ENCODE results near the gene APMAP.

The APMAP gene

DNA sequence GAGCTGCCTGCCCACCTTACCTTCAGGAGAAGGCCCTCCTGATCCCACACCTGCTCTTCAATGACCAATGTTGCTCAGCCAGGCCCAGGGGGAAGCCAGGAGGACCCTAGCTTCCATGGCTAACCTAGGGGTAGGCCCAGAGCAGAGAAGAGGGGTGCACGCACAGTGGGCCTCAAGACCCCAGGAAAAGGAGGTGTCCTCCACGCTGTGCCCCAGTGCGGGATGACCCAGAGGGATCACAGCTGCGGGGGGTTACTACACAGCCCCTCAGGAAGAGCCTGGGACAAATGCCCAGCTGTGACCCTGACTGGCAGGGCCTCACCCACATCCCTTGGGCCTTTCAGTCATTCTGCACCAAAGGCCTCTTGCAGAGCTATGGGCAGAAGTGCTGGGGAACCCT lies 31.6 kb upstream of the APMAP start:
- no peak for FAIRE-seq

DNA sequence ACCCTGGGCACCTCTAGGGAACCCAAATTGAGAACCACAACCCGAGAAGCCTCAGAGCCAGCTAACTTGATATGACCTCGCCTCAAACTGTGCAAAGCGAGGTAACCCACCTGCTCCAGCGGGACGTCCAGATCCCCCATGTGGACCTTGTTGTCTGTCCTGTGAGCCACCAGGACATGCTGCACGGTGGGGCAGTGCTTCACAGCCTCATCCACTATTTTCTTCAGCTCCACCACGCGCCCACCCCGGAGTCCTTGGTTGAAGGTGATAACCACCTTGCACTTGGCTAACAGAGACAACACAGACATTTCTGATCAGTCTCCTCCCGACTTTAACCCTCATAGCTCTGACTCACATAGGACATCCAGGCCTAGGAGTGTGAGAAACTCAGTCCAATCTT lies 30.8 kb upstream of the APMAP start:
- no peak for FAIRE-seq

- FAIRE-seq = no peak
Measured at GRCh38 chr20:25022680-25023079, 30.1 kb upstream of the APMAP start.

GRCh38 chr20:25021336-25021735 lies 28.8 kb upstream of the APMAP start:
- no peak for FAIRE-seq

- no peak for FAIRE-seq
Measured at GRCh38 chr20:25020901-25021301, 28.4 kb upstream of the APMAP start.

DNA sequence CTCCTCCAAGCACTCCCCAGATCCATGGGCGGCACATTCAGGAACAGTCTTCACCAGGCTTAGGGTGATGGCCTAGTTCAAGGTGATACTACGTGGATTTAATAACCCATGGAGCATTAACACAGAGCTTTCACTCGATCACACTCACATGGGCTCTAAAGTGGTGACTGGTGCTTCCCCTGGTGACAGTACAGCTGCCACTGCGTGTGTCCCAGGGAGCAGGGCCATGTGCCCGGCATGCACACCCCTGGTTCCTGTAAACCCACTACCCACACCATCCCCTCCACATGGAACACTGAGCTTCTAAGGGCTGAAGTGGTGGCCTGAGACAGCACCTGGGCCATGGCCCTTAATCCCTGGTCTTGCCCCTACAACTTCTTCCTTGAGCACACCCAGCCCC lies 27.8 kb upstream of the APMAP start:
- FAIRE-seq = no peak

GRCh38 chr20:25019381-25020155 lies 27.0 kb upstream of the APMAP start:
- no peak for FAIRE-seq

DNA sequence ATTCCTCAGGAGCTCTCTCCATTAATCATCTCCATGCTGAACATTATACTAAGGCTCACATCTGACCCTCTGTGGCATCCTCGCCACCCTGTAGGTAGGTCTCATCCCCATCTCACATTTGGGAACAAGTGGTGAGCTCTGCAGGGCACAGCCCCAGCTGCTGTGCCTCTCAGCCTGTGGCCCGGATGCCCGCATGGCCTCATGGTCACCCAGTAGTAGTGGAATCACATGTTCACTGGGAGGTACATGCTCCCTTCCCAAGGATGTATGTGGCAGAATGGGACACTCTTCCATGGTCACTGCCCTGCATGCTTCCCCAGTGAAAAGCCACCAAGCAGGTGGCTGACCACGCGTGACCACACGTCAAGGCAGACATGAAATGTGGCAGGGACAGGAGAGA lies 26.3 kb upstream of the APMAP start:
- no peak for FAIRE-seq

GRCh38 chr20:25018425-25018824 lies 25.9 kb upstream of the APMAP start:
- no peak for FAIRE-seq

- no peak for FAIRE-seq
Measured at GRCh38 chr20:25017257-25017803, 24.8 kb upstream of the APMAP start.

DNA sequence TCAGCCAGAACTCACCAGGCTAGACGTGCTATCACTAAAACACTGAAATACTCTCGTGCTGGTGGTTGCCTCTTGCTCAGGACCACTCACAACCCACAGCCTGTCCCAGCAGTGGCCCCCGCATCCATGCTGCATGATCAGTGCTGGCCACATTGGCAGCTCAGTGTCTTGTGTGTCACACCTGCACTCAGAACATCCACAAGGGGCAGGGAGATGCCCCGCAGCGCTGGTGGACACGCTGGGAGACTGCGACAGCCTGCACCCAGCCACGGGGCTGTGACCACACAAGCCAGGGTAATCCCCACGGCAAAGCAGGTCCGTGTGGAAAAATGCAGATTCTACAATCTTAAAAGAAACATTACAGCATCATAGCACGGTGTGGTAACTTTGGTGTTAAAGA lies 23.9 kb upstream of the APMAP start:
- FAIRE-seq = no peak

DNA sequence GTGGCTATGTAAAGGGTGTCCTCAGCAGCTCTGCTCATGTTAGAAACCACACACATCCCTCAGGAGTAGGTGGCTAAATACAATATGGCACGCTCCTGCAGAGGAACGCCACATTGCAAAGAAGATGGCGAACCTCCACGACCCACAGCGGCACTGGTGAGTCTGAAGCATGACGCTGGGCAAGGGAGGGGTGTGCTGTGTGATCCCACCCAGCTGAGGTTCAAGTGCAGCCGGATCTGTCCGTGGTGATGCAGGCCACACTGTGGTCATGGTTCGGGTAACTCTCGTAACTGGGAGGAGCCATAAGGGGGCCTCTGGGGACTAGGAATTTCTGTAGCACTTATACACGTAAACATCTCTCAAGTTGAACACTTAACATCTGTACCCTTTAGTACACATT lies 23.4 kb upstream of the APMAP start:
- no peak for FAIRE-seq

DNA sequence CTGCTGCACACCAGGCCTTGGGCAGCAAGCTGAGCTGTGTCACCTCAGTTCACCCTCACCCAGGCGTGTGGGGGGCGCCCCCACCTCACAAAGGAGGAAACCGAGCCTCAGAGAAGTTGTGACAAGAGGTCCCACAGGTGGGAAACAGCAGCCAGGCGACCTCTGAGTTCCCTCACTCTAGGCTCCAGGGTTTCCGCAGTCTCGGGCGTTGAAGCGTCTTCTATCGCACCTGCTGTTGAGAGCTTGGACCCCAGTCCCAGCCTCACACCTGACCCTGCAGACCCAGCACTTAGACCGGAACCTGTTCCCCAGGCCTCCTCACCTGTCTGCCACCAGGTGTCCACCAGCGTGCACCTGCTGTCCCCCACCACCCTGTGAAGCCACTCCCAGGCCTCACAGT lies 22.3 kb upstream of the APMAP start:
- no peak for FAIRE-seq

DNA sequence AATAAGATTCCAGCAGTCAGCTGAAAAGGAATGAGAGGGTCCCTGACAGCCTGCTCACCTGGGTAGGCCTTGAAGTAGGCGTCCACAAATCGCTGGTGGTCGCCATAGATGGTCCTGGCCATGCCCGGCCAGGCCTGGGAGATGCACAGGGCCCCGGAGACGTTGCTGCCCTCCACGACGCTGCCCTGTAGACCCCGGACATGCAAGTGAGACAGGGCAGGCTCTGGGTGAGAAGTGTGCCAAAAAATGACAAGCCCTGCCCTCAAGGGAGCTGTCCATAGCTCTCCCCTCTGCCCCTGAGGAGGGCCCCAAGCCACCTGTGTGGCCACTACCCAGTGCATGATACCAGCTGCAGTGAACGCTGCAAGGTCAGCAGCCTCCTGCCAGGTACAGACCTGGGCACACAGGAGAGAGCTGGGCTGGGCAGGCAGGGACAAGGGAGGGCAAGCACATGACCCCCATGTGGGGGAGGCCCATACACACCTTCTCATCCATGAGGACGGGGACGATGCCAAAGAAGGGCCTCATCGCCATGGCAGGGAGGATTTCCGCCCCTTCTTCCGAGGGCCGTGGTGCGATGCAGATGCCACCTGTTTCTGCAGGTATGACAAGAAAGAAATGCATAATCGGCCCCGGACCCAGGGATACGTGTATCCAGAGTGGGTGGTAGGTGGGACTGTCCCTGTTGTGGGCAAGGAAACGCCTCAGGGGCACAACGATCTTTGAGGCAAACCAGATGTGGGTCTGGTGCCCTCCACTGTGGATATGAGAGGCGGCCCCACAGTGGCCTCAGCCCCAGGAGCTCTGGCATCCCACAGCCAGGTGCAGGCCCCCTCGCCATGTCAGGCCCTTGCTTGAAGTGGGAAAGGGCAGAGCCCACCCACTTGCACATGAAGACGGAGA lies 21.2 kb upstream of the APMAP start:
- FAIRE-seq = no peak

- FAIRE-seq = no peak
Measured at GRCh38 chr20:25012616-25013189, 20.2 kb upstream of the APMAP start.

DNA sequence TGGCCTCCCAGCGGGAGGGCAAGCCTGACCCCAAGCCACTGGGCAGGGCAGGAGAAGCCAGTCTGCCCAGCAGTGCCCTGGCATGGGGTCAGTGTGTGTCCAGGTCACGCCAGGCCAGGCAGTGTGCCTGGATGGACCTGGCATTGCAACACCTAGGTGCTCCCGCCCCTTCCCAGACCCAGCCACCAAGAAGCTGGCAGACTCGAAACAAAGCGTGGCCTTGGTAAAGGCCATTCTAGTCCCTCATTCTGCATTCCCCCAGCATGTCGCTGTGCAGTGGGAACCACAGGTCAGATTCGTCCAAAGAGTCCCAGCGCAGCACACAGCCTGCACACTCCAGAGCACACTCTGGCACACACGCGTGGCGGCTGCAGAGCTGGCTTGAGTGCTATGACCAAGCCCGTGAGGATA lies 19.3 kb upstream of the APMAP start:
- no peak for FAIRE-seq

DNA sequence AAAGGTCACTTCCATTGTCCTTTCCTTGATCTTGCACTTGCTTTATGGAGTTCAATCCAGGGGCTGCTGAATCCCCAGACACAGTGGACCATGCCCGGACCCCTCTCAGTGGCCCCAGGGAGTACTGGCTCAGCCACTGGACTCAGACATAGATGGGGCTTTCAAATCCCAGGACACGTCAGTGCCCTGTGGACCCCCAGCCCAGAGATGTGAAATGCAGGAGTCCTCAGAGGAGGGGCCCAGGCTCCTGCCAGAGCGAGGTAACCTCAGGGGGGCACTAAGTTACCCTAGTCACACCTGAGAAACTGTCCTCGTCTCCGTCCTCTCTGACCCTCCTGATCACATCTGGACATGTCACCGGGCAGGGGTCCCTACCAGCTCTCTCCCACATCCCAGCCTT lies 18.7 kb upstream of the APMAP start:
- FAIRE-seq = no peak

DNA sequence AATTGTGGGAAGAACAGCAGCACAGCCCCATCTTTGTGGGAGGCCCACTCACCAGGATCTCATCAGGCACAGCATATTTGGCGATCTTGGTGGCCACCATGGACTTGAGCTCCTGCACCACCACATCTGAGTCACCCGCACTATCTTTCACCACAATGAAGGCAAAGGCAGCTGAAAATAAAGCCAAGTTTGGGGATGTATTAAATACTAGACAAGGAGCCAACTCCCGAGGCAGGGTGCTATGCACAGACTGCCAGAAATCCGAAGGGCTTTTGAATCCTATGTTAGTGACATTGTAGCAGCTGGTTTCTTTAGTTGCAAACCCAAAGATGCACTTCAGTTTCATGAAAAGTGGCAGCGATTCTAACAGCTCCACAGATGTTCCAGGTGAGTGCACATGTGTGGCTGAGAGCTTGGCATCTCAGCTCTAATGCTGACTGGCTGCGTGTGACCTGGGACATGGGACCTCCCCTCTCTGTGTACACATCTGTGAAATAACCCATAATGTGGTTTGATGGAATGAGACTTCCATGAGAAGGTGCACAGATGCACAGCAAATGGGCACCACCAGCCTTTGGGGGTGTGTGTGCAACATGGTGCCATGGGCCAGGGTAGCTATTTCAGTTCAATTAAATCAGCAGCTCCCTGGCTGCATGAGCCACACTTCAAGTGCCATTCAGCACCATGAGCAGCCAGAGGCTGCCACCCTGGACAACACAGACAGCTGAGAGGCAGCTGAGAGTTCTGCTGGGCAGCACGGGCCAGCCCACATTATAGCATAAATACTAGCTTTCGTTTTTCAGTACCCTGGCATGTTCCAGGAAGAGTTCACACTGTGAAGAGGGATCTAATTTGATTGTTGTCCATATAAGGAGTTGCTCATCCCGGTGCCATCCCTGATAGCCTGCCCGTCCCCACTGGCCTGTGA lies 16.9 kb upstream of the APMAP start:
- FAIRE-seq = no peak

DNA sequence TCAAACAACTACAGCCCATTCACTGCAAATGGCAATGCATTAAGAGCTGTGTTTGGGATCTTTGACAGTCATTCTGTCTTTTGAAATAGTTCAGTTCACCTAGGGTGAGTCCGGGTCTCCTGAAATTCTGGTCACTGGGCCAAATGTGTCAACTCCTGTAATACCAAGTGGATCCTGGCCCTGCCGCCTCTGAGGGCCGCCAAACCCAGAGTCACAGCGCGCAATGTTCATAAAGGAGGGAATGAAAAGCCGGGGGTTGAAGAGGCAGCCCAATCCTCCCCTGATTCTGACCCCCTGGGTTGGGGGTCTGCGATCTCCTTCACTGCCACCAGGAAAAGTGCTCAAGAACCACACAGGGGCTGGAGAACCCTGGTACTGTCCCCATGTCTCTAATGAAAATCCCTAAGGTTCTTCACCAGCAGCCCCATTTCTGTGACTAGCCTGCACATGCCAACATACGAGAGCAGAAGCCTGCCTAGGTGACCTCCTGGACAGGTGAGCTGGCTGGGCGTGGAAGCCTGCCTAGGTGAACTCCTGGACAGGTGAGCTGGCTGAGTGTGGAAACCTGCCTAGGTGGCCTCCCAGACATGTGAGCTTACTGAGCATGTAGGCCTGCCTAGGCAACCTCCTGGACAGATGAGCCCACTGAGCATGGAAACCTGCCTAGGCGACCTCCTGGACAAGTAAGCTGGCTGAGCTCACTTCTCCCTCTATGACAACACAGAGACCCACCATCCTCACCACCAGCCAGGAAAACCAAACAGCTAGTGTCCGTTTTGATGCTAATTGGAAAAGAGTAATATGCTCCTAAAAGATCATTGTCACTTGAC lies 16.1 kb upstream of the APMAP start:
- FAIRE-seq = no peak

DNA sequence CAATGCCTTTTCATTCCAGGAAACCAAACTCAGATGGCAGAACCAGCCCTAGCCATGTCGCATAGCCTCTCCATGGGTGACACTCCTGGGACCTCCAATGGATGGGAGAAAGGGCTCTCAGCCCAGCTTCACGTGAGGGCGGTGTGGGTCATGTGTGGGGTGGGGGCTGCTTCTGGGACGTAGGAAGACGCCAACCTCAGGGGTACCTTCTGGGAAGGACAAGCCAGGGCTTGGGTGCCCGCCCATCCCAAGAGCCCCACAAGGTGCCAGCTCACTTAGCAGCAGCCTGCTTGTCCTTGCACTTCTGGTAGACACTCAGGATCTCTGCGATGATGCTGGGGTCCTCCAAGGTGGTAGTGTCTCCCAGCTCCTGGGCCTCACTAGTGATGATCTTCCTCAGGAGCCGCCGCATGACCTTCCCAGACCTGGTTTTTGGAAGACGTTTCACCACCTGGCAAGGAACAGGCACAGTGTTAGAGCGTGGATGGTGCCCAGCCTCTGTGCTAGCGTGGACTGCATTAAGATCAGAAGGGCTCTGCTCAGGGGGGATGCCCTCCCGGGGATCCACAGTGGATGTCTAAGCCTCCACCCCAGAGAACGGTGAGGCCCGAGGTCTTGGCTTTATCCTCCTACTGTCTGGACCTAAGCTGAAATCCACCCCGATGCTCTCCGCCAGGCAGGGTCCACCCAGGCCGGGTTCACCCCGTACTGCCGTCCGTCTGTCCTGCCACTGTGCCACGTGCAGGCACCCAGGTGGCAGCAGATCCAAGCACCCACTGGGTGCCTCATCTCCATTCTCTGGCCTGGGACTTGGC lies 15.1 kb upstream of the APMAP start:
- FAIRE-seq = no peak
